ENCODE measurements around the gene EXD3.

- TF ChIP-seq CTCF (conservative IDR thresholded peaks at IDR 0.05 in 1 of 2, IDR thresholded peaks at IDR 0.05 in 1 of 2; ENCODE audit: low read depth in 1 of 2, low read length in 2 of 2), result no peak
- TF ChIP-seq EZH2 (IDR thresholded peaks at IDR 0.05; ENCODE audit: low read length, missing control alignments), result no peak
Measured at GRCh38 chr9:137367506-137368430, 55.2 kb downstream of the EXD3 start.
